ENCODE data around the gene APEH.

The APEH gene

GRCh38 chr3:49655731-49656285, 18.3 kb upstream of the APEH start:
- no peak overlapping the region for H3K27ac ChIP-seq

GRCh38 chr3:49656541-49657112, 17.5 kb upstream of the APEH start:
- peak; percentile 31 for TF ChIP-seq CTCF (IDR thresholded peaks at IDR 0.05; ENCODE audit: low read depth, low read length, missing control alignments)
- Histone ChIP-seq H3K27ac (no peak overlapping the region), H3K36me3 (replicated peaks) (no peaks in the 10 kb centered on the region), H3K4me3 (ENCODE audit: low read depth, low read length) (no peak overlapping the region), H3K27me3 (replicated peaks) (no peaks in the 10 kb centered on the region)
- DNase-seq: no peak
- in situ Hi-C loops (cut with HindIII; ENCODE audit: low pct_ligation_motif_present, low sequenced_read_pairs): loop anchor here (25.0 kb wide), 1 partner anchor 94 kb away; the partner anchor contains the start of gene BSN

More at GRCh38 chr3:49655731-49656285, 18.3 kb upstream of the APEH start:
- Histone ChIP-seq H3K27me3 (replicated peaks) (no peaks in the 10 kb centered on the region), H3K36me3 (replicated peaks) (no peaks in the 10 kb centered on the region), H3K4me3 (ENCODE audit: low read depth, low read length) (no peak overlapping the region)
- no peak for DNase-seq
- in situ Hi-C loops (cut with HindIII; ENCODE audit: low pct_ligation_motif_present, low sequenced_read_pairs): loop anchor here (25.0 kb wide), 1 partner anchor 94 kb away; the partner anchor contains the start of gene BSN
- no peak for TF ChIP-seq CTCF (IDR thresholded peaks at IDR 0.05; ENCODE audit: low read depth, low read length, missing control alignments)

GRCh38 chr3:49657208-49657915, 16.8 kb upstream of the APEH start:
- Histone ChIP-seq H3K27me3 (replicated peaks) (no peaks in the 10 kb centered on the region), H3K36me3 (replicated peaks) (no peaks in the 10 kb centered on the region), H3K27ac (no peak overlapping the region), H3K4me3 (ENCODE audit: low read depth, low read length) (no peak overlapping the region)
- in situ Hi-C loops (cut with HindIII; ENCODE audit: low pct_ligation_motif_present, low sequenced_read_pairs): loop anchor here (25.0 kb wide), 1 partner anchor 95 kb away; the partner anchor contains the start of gene BSN
- TF ChIP-seq CTCF (IDR thresholded peaks at IDR 0.05; ENCODE audit: low read depth, low read length, missing control alignments): no peak
- DNase-seq: no peak

GRCh38 chr3:49658711-49659110, 15.4 kb upstream of the APEH start:
- TF ChIP-seq CTCF (IDR thresholded peaks at IDR 0.05; ENCODE audit: low read depth, low read length, missing control alignments): no peak
- DNase-seq: no peak
- Histone ChIP-seq H3K4me3 (ENCODE audit: low read depth, low read length) (no peak overlapping the region), H3K36me3 (replicated peaks) (no peaks in the 10 kb centered on the region), H3K27ac (no peak overlapping the region), H3K27me3 (replicated peaks) (no peaks in the 10 kb centered on the region)
- in situ Hi-C loops (cut with HindIII; ENCODE audit: low pct_ligation_motif_present, low sequenced_read_pairs): loop anchor here (25.0 kb wide), 1 partner anchor 96 kb away; the partner anchor contains the start of gene BSN

- H3K36me3 ChIP-seq (replicated peaks): no peaks in the 10 kb centered on the region
- no peaks in the 10 kb centered on the region for H3K27me3 ChIP-seq (replicated peaks)
- TF ChIP-seq CTCF (IDR thresholded peaks at IDR 0.05; ENCODE audit: low read depth, low read length, missing control alignments): no peak
- no peak overlapping the region for H3K27ac ChIP-seq
- in situ Hi-C loops (cut with HindIII; ENCODE audit: low pct_ligation_motif_present, low sequenced_read_pairs): loop anchor here (25.0 kb wide), 1 partner anchor 97 kb away; the partner anchor contains the start of gene BSN
- DNase-seq: no peak
- H3K4me3 ChIP-seq (ENCODE audit: low read depth, low read length): no peak overlapping the region
These were observed 14.4 kb upstream of the APEH start for GRCh38 chr3:49659756-49660155.
